ENCODE data around the gene MCTP2. TPM values are rescaled to one million over a fixed set of nuclear protein-coding genes. Genes with fewer than 3 reads are reported as not detected.

Gene MCTP2
- total and polyA plus RNA-seq, 3 donors from 2014 or later, result 6.7 to 13.8 (median 7.6) TPM

DNA sequence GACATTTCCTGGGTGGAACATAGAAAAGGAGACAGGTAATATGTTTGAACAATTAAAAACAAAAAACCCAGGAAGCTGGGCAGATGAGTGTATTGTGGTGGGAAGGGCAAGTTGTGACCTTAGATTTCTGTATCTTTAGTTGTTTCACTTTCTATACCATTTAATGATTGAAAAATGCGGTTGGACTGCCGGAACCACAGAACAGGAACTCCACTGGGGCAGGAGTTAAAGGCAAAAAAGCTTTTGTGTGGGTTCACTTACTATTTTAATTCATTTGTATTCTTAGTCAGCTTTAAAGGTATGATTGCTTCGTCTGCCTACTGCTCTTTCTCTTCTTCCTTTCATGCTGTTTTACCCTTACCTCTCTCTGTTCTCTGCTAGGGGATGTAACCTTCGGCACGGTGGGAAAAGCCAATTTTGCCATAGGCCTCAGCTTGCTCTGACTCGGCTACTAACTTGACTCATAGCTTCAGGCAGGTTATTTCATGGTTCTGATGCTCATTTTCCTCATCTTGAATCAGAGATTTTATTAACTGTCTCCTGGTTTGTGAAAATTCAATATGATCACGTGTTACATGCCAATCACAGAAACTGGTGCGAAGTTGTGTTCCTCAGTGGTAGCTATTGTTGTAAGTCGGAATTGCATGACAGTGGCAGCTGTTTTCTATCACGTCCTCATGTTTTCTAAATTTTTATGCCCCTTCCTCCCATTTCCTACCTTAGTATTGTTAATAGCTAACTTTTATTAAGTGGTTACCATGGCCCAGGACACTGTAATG lies 1.6 kb upstream of the MCTP2 start:
- no peak for DNase-seq
- intact Hi-C loops (cut with DNase I; ENCODE audit: low total_unique reads), result no loop called here
- no peak for TF ChIP-seq POLR2A (IDR thresholded peaks at IDR 0.05)
- TF ChIP-seq, protein P1, sequence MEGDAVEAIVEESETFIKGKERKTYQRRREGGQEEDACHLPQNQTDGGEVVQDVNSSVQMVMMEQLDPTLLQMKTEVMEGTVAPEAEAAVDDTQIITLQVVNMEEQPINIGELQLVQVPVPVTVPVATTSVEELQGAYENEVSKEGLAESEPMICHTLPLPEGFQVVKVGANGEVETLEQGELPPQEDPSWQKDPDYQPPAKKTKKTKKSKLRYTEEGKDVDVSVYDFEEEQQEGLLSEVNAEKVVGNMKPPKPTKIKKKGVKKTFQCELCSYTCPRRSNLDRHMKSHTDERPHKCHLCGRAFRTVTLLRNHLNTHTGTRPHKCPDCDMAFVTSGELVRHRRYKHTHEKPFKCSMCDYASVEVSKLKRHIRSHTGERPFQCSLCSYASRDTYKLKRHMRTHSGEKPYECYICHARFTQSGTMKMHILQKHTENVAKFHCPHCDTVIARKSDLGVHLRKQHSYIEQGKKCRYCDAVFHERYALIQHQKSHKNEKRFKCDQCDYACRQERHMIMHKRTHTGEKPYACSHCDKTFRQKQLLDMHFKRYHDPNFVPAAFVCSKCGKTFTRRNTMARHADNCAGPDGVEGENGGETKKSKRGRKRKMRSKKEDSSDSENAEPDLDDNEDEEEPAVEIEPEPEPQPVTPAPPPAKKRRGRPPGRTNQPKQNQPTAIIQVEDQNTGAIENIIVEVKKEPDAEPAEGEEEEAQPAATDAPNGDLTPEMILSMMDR (IDR thresholded peaks at IDR 0.05), result no peak
- WGBS, 2 donors, result 68 to 77% methylated on average over 10 of the region's 10 CpGs
- Histone ChIP-seq H3K4me1 (no peaks in the 10 kb centered on the region), H3K27ac (no peak overlapping the region), H3K36me3 (ENCODE audit: low read depth, missing control alignments) (no peaks in the 10 kb centered on the region), H3K9me3 (no peaks in the 10 kb centered on the region), H3K4me3 (no peak overlapping the region), H3K27me3 (no peaks in the 10 kb centered on the region)

DNA sequence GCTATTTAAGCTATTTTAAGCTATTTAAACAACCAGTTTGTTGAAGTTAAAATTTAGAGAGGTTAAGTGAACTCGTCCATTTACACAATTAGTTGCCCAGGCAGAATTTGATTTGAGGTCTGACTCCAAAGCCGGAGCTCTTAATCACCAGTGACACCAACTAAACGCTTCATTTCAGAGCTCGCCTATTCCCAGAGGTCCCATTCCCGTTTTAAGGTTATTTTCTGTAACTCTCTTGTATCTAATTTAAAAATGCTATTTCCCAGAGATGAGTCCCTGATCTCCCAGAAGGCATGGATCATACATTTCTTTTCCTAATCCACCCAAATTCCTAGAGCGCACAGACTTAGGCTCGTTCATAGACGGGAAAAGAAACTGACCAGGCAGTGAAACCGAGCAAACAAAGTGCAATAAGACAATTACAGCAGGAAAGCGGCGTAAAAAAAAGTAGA lies 904 bp upstream of the MCTP2 start:
- intact Hi-C loops (cut with DNase I; ENCODE audit: low total_unique reads), result no loop called here

DNA sequence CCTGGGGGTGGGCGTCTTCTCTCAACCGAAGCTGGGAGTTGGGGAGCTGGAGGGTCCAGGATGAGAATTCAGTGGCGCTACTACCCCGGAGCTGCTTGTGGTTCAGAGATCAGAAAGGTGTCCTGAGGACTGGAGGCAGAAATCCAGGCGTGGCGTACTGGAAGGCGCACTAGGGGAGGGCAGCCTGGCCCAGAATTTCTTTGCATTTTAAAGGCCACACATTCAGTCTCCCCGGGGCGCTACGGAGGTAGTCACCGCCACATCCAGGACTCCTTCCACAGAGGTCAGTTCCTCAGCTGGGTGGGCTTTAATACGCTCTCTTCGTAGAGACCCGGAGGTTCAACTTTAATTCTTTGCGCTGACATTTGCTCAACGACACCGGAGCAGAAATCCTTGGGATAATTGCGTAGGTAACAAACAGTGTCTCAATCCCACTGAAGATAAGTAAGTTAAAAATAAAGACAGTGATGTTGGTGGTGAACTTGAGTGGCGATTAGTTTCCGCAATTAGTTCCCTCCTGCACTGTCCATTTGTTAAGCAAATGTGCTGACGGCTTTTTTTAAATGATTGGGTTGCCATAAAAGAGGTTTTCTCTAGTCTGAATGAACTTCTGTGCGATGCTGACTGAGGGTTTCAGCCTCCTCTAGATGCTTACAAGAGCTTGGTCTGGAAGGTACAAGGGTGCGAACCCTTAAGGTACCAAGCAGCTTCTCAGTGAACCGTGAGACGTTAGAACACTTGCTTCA lies 535 bp downstream of the MCTP2 start:
- 7 to 15% methylated on average over 22 to 23 of the region's 25 CpGs for WGBS, 2 donors
- Histone ChIP-seq H3K36me3 (ENCODE audit: low read depth, missing control alignments) (no peaks in the 10 kb centered on the region), H3K27me3 (no peaks in the 10 kb centered on the region), H3K9me3 (no peaks in the 10 kb centered on the region), H3K4me1 (no peaks in the 10 kb centered on the region), H3K27ac (peak overlapping the region in 1 of 2 donors; percentile 16), H3K4me3 (peak overlapping the region; percentile 51 to 66)
- no peak for TF ChIP-seq POLR2A (IDR thresholded peaks at IDR 0.05)
- TF ChIP-seq, protein P1 (IDR thresholded peaks at IDR 0.05), result no peak
- peak; percentile 29 for DNase-seq
- intact Hi-C loops (cut with DNase I; ENCODE audit: low total_unique reads), result no loop called here

More for the DNA sequence above, 904 bp upstream of the MCTP2 start:
- Histone ChIP-seq H3K36me3 (ENCODE audit: low read depth, missing control alignments) (no peaks in the 10 kb centered on the region), H3K27me3 (no peaks in the 10 kb centered on the region), H3K4me3 (peak overlapping the region; percentile 51 to 66), H3K27ac (no peak overlapping the region), H3K4me1 (no peaks in the 10 kb centered on the region), H3K9me3 (no peaks in the 10 kb centered on the region)
- TF ChIP-seq POLR2A (IDR thresholded peaks at IDR 0.05), result no peak
- TF ChIP-seq, protein P1 (IDR thresholded peaks at IDR 0.05), result no peak
- 18 to 22% methylated on average over 11 of the region's 11 CpGs for WGBS, 2 donors
- no peak for DNase-seq

DNA sequence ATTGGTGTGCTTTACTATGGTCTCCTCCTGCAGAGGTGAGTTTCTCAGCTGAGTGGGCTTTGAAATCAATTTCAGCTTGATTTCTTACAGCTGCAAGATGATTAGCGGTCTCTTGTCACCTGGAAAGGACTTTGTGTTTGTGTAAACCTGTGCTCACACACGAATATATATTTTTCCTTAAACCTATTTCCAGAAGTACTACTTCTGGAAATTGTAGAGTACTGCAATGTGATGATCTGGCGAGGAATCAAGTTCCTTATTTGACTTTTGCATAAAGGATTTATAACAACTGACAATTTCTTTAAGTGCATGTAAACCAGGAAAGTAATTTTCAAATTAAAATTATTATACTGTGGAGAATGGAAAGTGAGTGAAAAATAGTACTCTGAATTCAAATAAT lies 2.1 kb downstream of the MCTP2 start:
- Histone ChIP-seq H3K9me3 (no peaks in the 10 kb centered on the region), H3K4me3 (no peak overlapping the region), H3K36me3 (ENCODE audit: low read depth, missing control alignments) (no peaks in the 10 kb centered on the region), H3K27ac (no peak overlapping the region), H3K27me3 (no peaks in the 10 kb centered on the region), H3K4me1 (no peaks in the 10 kb centered on the region)
- 79 to 90% methylated on average over 3 of the region's 3 CpGs for WGBS, 2 donors
- DNase-seq, result no peak
- intact Hi-C loops (cut with DNase I; ENCODE audit: low total_unique reads), result no loop called here
- TF ChIP-seq POLR2A (IDR thresholded peaks at IDR 0.05), result no peak
- TF ChIP-seq, protein P1 (IDR thresholded peaks at IDR 0.05), result no peak
